Superior temporal gyrus (tissue), 1 donor: ENCODE results near the gene CDC42.

Source experiments
- DNase-seq: peaks from one replicate; pipeline ENCODE4 v3.0.0-alpha.2; 2016; ENCODE audit errors: extremely low spot score

Gene CDC42

GRCh38 chr1:22108339-22109105, 56.0 kb downstream of the CDC42 start:
- no peak for DNase-seq

- DNase-seq, result no peak
These were observed 57.5 kb downstream of the CDC42 start for GRCh38 chr1:22110016-22110415.

- DNase-seq, result no peak
These were observed 58.6 kb downstream of the CDC42 start for GRCh38 chr1:22111115-22111514.

GRCh38 chr1:22111620-22112019, 59.1 kb downstream of the CDC42 start:
- no peak for DNase-seq

- DNase-seq, result no peak
These were observed 60.0 kb downstream of the CDC42 start for GRCh38 chr1:22112554-22112953.

GRCh38 chr1:22114083-22115012, 61.8 kb downstream of the CDC42 start:
- no peak for DNase-seq

- no peak for DNase-seq
These were observed 62.8 kb downstream of the CDC42 start for GRCh38 chr1:22115286-22115685.

GRCh38 chr1:22117238-22117637, 64.7 kb downstream of the CDC42 start:
- peak; percentile 83 for DNase-seq

- no peak for DNase-seq
These were observed 65.3 kb downstream of the CDC42 start for GRCh38 chr1:22117851-22118250.

GRCh38 chr1:22118291-22118992, 65.9 kb downstream of the CDC42 start:
- DNase-seq, result no peak

- DNase-seq, result no peak
These were observed 67.3 kb downstream of the CDC42 start for GRCh38 chr1:22119626-22120468.

- DNase-seq, result no peak
These were observed 67.9 kb downstream of the CDC42 start for GRCh38 chr1:22120469-22120790.

GRCh38 chr1:22121421-22121911, 69.0 kb downstream of the CDC42 start:
- no peak for DNase-seq

GRCh38 chr1:22122273-22123070, 70.0 kb downstream of the CDC42 start:
- no peak for DNase-seq

- DNase-seq, result no peak
These were observed 70.5 kb downstream of the CDC42 start for GRCh38 chr1:22123071-22123390.

GRCh38 chr1:22123901-22124404, 71.4 kb downstream of the CDC42 start:
- no peak for DNase-seq

GRCh38 chr1:22124592-22125229, 72.2 kb downstream of the CDC42 start:
- DNase-seq, result no peak

GRCh38 chr1:22126531-22126930, 74.0 kb downstream of the CDC42 start:
- DNase-seq, result no peak

GRCh38 chr1:22127248-22127647, 74.7 kb downstream of the CDC42 start:
- DNase-seq, result no peak

GRCh38 chr1:22127731-22128130, 75.2 kb downstream of the CDC42 start:
- no peak for DNase-seq
